WTC11 (cell line): ENCODE measurements around the gene MRFAP1L1. TPM values are rescaled to one million over a fixed set of nuclear protein-coding genes. Genes with fewer than 3 reads are reported as not detected.

Source experiments
- ATAC-seq: fragments of 200-7000 bp; cut with Tn5 transposase; 2 replicates; pipeline ENCODE4 v1.10.0; 2021; ENCODE audit warnings: mild to moderate bottlenecking, moderate library complexity
- CTCF ChIA-PET: fragments of 300-600 bp; sonication (Branson Sonifier 250); formaldehyde crosslinking; loops from one replicate; lab custom pipeline; 2021; ENCODE audit warnings: antibody characterized with exemption; lab: Charles Lee
- POLR2A ChIA-PET: fragments of 350-600 bp; sonication (Branson Sonifier 250); formaldehyde crosslinking; loops from one replicate; lab custom pipeline; 2021; ENCODE audit warnings: antibody characterized with exemption; lab: Charles Lee
- DNase-seq: peaks from one replicate; pipeline ENCODE4 v3.0.0; 2021; ENCODE audit warnings: low spot score
- H3K27ac Mint-ChIP-seq: 2 replicates; pipeline ENCODE4 v1.8.0; 2021; ENCODE audit warnings: mixed read lengths
- H3K27me3 Mint-ChIP-seq: 2 replicates; pipeline ENCODE4 v1.8.0; 2021; ENCODE audit warnings: low read depth, mild to moderate bottlenecking, moderate library complexity, mixed read lengths
- H3K36me3 Mint-ChIP-seq: 2 replicates; pipeline ENCODE4 v1.8.0; 2021; ENCODE audit warnings: mixed read lengths
- H3K4me1 Mint-ChIP-seq: 2 replicates; pipeline ENCODE4 v1.8.0; 2022; ENCODE audit warnings: mixed read lengths
- H3K4me3 Mint-ChIP-seq: 2 replicates; pipeline ENCODE4 v1.8.0; 2021; ENCODE audit warnings: mild to moderate bottlenecking, moderate library complexity, mixed read lengths
- H3K9me3 Mint-ChIP-seq: 2 replicates; pipeline ENCODE4 v1.8.0; 2021; ENCODE audit warnings: mixed read lengths
- AR ChIP-seq: fragments of 250-450 bp; sonication (Bioruptor Pico); IDR thresholded peaks from 2 replicates; pipeline ENCODE4 v1.9.0; 2021; ENCODE audit warnings: mild to moderate bottlenecking
- CREB1 ChIP-seq: sonication (generic); formaldehyde crosslinking; IDR thresholded peaks from 2 replicates; pipeline ENCODE4 v1.8.0; 2023; ENCODE audit warnings: mild to moderate bottlenecking, missing genetic modification reagents
- CTCF ChIP-seq: fragments of 200-600 bp; IDR thresholded peaks from 2 replicates; pipeline ENCODE4 v1.8.0; 2022; ENCODE audit warnings: antibody characterized with exemption
- ELF4 ChIP-seq: sonication (generic); formaldehyde crosslinking; IDR thresholded peaks from 2 replicates; pipeline ENCODE4 v1.8.1; 2022; ENCODE audit warnings: low read depth, mild to moderate bottlenecking, moderate library complexity, missing genetic modification reagents
- FOXP4 ChIP-seq: sonication (generic); formaldehyde crosslinking; IDR thresholded peaks from 2 replicates; pipeline ENCODE4 v1.8.0; 2022; ENCODE audit warnings: mild to moderate bottlenecking, missing genetic modification reagents
- GABPB1 ChIP-seq: sonication (generic); formaldehyde crosslinking; IDR thresholded peaks from 2 replicates; pipeline ENCODE4 v1.8.1; 2023; ENCODE audit warnings: mild to moderate bottlenecking, missing genetic modification reagents
- GTF2I ChIP-seq: fragments of 250-450 bp; sonication (Bioruptor Pico); conservative IDR thresholded peaks from 2 replicates; pipeline ENCODE4 v1.4.0; 2021; ENCODE audit warnings: mild to moderate bottlenecking
- IRF2 ChIP-seq: sonication (generic); formaldehyde crosslinking; IDR thresholded peaks from 2 replicates; pipeline ENCODE4 v1.8.0; 2022; ENCODE audit warnings: low read depth, missing genetic modification reagents, borderline replicate concordance
- KAT7 ChIP-seq: sonication (generic); formaldehyde crosslinking; IDR thresholded peaks from 2 replicates; pipeline ENCODE4 v1.8.1; 2023; ENCODE audit warnings: missing genetic modification reagents, mild to moderate bottlenecking, borderline replicate concordance
- MAX ChIP-seq: sonication (generic); formaldehyde crosslinking; IDR thresholded peaks from 2 replicates; pipeline ENCODE4 v1.8.0; 2022; ENCODE audit warnings: mild to moderate bottlenecking, missing genetic modification reagents
- MLX ChIP-seq: sonication (generic); formaldehyde crosslinking; IDR thresholded peaks from 2 replicates; pipeline ENCODE4 v1.8.1; 2023; ENCODE audit warnings: mild to moderate bottlenecking, missing genetic modification reagents, moderate library complexity
- NR3C1 ChIP-seq: sonication (generic); formaldehyde crosslinking; conservative IDR thresholded peaks from 2 replicates; pipeline ENCODE4 v1.8.1; 2023; ENCODE audit warnings: low read depth, mild to moderate bottlenecking, missing genetic modification reagents
- RELA ChIP-seq: sonication (generic); formaldehyde crosslinking; IDR thresholded peaks from 2 replicates; pipeline ENCODE4 v1.8.1; 2022; ENCODE audit warnings: missing genetic modification reagents, mild to moderate bottlenecking, borderline replicate concordance
- SOX15 ChIP-seq: fragments of 250-450 bp; sonication (Bioruptor Pico); IDR thresholded peaks from 2 replicates; pipeline ENCODE4 v1.9.0; 2021; ENCODE audit warnings: mild to moderate bottlenecking
- USF2 ChIP-seq: sonication (generic); formaldehyde crosslinking; IDR thresholded peaks from 2 replicates; pipeline ENCODE4 v1.8.1; 2023; ENCODE audit warnings: mild to moderate bottlenecking, missing genetic modification reagents, moderate library complexity
- ZNF121 ChIP-seq: sonication (generic); formaldehyde crosslinking; IDR thresholded peaks from 2 replicates; pipeline ENCODE4 v1.8.0; 2023; ENCODE audit warnings: missing genetic modification reagents
- ZNF138 ChIP-seq: sonication (generic); formaldehyde crosslinking; conservative IDR thresholded peaks from 2 replicates; pipeline ENCODE4 v1.8.1; 2022; ENCODE audit warnings: mild to moderate bottlenecking, moderate library complexity, missing genetic modification reagents
- ZNF281 ChIP-seq: sonication (generic); formaldehyde crosslinking; IDR thresholded peaks from 2 replicates; pipeline ENCODE4 v1.8.0; 2023; ENCODE audit warnings: mild to moderate bottlenecking, missing genetic modification reagents
- total RNA-seq: library from RNA; stranded (reverse); gene quantifications from 3 replicates; pipeline ENCODE4 v1.2.3, GENCODE V29; 2021
- TF ChIP-seq, protein P1 (sequence below): fragments of 250-450 bp; sonication (Bioruptor Pico); IDR thresholded peaks from 2 replicates; pipeline ENCODE4 v1.9.0; 2021; ENCODE audit warnings: moderate library complexity, mild to moderate bottlenecking, inconsistent platforms, borderline replicate concordance

Gene MRFAP1L1
- total RNA-seq, 1 experiment from 2014 or later: 54.4 TPM

DNA sequence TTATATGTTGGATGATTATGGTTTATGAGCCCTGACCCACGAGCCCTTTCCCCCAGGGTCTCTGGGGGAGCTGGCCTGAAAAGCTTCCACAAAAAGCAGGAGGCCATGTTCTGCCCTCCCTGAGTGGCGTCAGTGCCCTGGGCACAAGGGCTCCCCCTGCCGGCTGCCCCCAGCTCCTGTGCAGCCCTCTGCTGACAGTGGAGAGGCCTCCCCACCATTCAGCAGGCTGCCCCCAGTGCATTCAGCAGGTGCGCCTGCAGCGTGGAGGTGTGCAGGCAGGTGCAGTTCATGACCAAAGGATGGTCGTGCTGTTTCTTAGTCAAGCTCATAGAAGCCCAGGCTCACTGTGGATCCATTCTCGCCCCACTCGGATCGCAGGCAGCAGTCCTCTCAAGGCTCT lies 28.5 kb downstream of the MRFAP1L1 start:
- ChIA-PET POLR2A (no interaction called here), CTCF (interaction anchor here (0.5 to 2.5 kb wide), 29 partner anchors 9 to 515 kb away, joined by 3 to 36 read pairs (median 4); partner anchors contain the start of genes MAN2B2, MRFAP1L1, S100P and TADA2B)
- TF ChIP-seq FOXP4 (CRISPR knock-in tag) (no peak), IRF2 (CRISPR knock-in tag) (no peak), USF2 (no peak), RELA (no peak), CREB1 (CRISPR knock-in tag) (no peak), SOX15 (CRISPR knock-in tag) (no peak), KAT7 (no peak), ZNF138 (CRISPR knock-in tag) (no peak), MAX (no peak), NR3C1 (CRISPR knock-in tag) (no peak), ELF4 (no peak), ZNF281 (no peak), MLX (CRISPR knock-in tag) (no peak)
- TF ChIP-seq, protein P1, sequence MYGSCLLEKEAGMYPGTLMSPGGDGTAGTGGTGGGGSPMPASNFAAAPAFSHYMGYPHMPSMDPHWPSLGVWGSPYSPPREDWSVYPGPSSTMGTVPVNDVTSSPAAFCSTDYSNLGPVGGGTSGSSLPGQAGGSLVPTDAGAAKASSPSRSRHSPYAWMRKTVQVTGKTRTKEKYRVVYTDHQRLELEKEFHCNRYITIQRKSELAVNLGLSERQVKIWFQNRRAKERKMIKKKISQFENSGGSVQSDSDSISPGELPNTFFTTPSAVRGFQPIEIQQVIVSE (CRISPR knock-in tag): no peak
- DNase-seq: peak; percentile 49
- peaks cover 12% of the 10 kb centered on the region for H3K36me3 Mint-ChIP-seq
- peaks cover 6% of the 10 kb centered on the region; the same call in 1 of the 2 replicates for H3K9me3 Mint-ChIP-seq
- H3K27ac Mint-ChIP-seq: no peak overlapping the region
- peaks cover 11% of the 10 kb centered on the region for H3K4me1 Mint-ChIP-seq
- peak; percentile 36 for ATAC-seq
- no peaks in the 10 kb centered on the region for H3K27me3 Mint-ChIP-seq
- H3K4me3 Mint-ChIP-seq: no peak overlapping the region

- H3K27me3 Mint-ChIP-seq: peaks cover 2% of the 10 kb centered on the region
- peaks cover 19% of the 10 kb centered on the region for H3K36me3 Mint-ChIP-seq
- TF ChIP-seq ZNF121 (0 out of 2 replicates have a peak, but pooled peaks have one; percentile 1), ZNF281 (no peak), GTF2I (CRISPR knock-in tag) (peak; percentile 56; the same call in 1 of the 2 replicates), AR (CRISPR knock-in tag) (no peak), GABPB1 (CRISPR knock-in tag) (no peak), CTCF (peak; percentile 16; the same call in 1 of the 2 replicates)
- H3K9me3 Mint-ChIP-seq: peaks cover 6% of the 10 kb centered on the region; the same call in 1 of the 2 replicates
- ChIA-PET POLR2A (interaction anchor here (1.0 kb wide), 1 partner anchor 37 kb away, joined by 4 read pairs; no protein-coding TSS in a partner anchor), CTCF (interaction anchor here (0.5 to 2.5 kb wide), 35 partner anchors 10 to 516 kb away, joined by 3 to 36 read pairs (median 4); partner anchors contain the start of genes MAN2B2, MRFAP1L1, S100P and TADA2B)
- H3K27ac Mint-ChIP-seq: no peak overlapping the region
- peak; percentile 82 for ATAC-seq
- no peak overlapping the region for H3K4me3 Mint-ChIP-seq
- peak; percentile 65 for DNase-seq
- peaks cover 18% of the 10 kb centered on the region for H3K4me1 Mint-ChIP-seq
Observed at GRCh38 chr4:6680372-6681034, 29.2 kb downstream of the MRFAP1L1 start.
